HL-60 (cell line): ENCODE results near the gene PTPRT.

ENCODE experiments used
- DNase-seq, 2 experiments: peaks; one replicate each; pipeline ENCODE4 v3.0.0-alpha.2; 2010 to 2020; ENCODE audit warnings: low read depth in 1 of 2, low spot score in 1 of 2
- H3K27ac ChIP-seq: fragments of 250-450 bp; sonication (Bioruptor Pico); replicated peaks from 2 replicates; pipeline ENCODE4 v1.5.1; 2020; ENCODE audit warnings: mild to moderate bottlenecking, moderate library complexity
- H3K27me3 ChIP-seq: fragments of 250-450 bp; sonication (Bioruptor Pico); 2 replicates; pipeline ENCODE4 v1.5.1; 2021; ENCODE audit warnings: mild to moderate bottlenecking, moderate library complexity; ENCODE audit not compliant: insufficient read depth, poor library complexity, severe bottlenecking
- H3K4me3 ChIP-seq: replicated peaks from 2 replicates; pipeline ENCODE4 v1.5.1; 2011; ENCODE audit warnings: mild to moderate bottlenecking, control low read depth, low read length; ENCODE audit not compliant: insufficient read depth
- GABPA ChIP-seq: IDR thresholded peaks from 2 replicates; pipeline ENCODE4 v1.6.1; 2012; ENCODE audit warnings: low read depth
- POLR2AphosphoS5 ChIP-seq: IDR thresholded peaks from 2 replicates; pipeline ENCODE4 v1.6.1; 2012; ENCODE audit warnings: low read depth
- SPI1 ChIP-seq: IDR thresholded peaks from 2 replicates; pipeline ENCODE4 v1.6.1; 2012; ENCODE audit warnings: low read depth, mild to moderate bottlenecking, borderline replicate concordance
- TF ChIP-seq, protein P1 (sequence below): IDR thresholded peaks from one replicate; pipeline ENCODE4 v1.5.1; 2011; ENCODE audit warnings: low read length, control low read depth, inconsistent platforms; ENCODE audit not compliant: insufficient read depth
- TF ChIP-seq, protein P2 (sequence below): IDR thresholded peaks from 2 replicates; pipeline ENCODE4 v1.6.1; 2012; ENCODE audit warnings: low read depth; ENCODE audit not compliant: insufficient replicate concordance

Gene PTPRT

DNA sequence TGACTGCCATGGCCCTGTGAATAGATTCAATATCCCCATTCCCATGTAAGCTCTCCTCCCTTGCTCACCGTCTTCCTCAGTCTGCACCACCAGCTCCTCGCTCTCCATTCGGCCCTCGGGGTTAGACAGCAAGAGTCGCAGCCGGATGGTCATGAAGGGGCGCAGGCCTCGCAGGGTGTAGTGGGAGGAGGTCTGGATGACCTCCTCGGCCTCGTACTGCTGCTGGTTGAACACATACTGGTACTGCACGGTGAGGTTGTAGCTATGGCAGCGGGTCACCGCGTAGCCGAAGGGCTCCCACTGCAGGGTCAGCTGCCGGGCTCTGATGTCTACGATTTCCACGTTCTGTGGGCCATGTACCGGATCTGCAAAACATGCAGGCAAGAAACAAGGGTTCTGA is 717.5 kb downstream of the PTPRT start:
- Histone ChIP-seq H3K27me3 (no peaks in the 10 kb centered on the region), H3K27ac (no peak overlapping the region), H3K4me3 (no peak overlapping the region)

DNA sequence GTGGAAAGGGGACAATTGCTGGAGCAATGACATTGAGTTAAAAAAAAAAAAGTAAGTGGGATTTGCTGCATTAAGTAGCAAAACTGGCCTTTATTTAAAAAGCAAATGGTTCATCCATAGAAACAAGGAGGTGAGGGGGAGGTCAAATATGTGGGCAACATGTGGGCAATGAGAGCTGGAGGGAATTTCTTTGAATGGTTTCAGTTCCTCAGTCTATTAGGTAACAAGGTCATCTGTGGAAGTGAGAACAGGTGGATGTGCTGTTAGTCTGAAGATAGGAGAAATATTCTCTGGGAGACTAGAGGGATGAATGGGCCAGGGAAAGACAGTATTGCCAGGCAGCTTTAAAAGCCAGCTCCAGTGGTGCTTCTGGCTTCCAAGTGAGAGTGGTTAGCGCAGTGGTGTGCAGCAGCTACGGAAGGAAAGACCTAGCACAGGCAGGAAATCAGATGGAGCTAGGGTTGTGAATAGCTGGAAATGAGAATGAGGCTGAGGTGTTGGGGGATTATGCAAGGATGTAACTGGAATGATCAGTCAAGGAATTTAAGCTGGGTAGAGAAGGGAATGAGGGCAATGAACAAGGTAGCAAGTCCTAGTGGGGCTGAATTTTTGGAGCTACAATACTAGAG is 727.6 kb downstream of the PTPRT start:
- TF ChIP-seq, protein P1, sequence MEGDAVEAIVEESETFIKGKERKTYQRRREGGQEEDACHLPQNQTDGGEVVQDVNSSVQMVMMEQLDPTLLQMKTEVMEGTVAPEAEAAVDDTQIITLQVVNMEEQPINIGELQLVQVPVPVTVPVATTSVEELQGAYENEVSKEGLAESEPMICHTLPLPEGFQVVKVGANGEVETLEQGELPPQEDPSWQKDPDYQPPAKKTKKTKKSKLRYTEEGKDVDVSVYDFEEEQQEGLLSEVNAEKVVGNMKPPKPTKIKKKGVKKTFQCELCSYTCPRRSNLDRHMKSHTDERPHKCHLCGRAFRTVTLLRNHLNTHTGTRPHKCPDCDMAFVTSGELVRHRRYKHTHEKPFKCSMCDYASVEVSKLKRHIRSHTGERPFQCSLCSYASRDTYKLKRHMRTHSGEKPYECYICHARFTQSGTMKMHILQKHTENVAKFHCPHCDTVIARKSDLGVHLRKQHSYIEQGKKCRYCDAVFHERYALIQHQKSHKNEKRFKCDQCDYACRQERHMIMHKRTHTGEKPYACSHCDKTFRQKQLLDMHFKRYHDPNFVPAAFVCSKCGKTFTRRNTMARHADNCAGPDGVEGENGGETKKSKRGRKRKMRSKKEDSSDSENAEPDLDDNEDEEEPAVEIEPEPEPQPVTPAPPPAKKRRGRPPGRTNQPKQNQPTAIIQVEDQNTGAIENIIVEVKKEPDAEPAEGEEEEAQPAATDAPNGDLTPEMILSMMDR, result no peak
- TF ChIP-seq SPI1 (no peak), POLR2AphosphoS5 (no peak), GABPA (no peak)
- TF ChIP-seq, protein P2, sequence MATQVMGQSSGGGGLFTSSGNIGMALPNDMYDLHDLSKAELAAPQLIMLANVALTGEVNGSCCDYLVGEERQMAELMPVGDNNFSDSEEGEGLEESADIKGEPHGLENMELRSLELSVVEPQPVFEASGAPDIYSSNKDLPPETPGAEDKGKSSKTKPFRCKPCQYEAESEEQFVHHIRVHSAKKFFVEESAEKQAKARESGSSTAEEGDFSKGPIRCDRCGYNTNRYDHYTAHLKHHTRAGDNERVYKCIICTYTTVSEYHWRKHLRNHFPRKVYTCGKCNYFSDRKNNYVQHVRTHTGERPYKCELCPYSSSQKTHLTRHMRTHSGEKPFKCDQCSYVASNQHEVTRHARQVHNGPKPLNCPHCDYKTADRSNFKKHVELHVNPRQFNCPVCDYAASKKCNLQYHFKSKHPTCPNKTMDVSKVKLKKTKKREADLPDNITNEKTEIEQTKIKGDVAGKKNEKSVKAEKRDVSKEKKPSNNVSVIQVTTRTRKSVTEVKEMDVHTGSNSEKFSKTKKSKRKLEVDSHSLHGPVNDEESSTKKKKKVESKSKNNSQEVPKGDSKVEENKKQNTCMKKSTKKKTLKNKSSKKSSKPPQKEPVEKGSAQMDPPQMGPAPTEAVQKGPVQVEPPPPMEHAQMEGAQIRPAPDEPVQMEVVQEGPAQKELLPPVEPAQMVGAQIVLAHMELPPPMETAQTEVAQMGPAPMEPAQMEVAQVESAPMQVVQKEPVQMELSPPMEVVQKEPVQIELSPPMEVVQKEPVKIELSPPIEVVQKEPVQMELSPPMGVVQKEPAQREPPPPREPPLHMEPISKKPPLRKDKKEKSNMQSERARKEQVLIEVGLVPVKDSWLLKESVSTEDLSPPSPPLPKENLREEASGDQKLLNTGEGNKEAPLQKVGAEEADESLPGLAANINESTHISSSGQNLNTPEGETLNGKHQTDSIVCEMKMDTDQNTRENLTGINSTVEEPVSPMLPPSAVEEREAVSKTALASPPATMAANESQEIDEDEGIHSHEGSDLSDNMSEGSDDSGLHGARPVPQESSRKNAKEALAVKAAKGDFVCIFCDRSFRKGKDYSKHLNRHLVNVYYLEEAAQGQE, result no peak
- DNase-seq, result no peak
- H3K27ac ChIP-seq, result no peak overlapping the region

More for the DNA sequence above, 717.5 kb downstream of the PTPRT start:
- TF ChIP-seq, protein P2, result no peak
- TF ChIP-seq SPI1 (no peak), GABPA (no peak), POLR2AphosphoS5 (no peak)
- TF ChIP-seq, protein P1, result no peak
- DNase-seq, result no peak

DNA sequence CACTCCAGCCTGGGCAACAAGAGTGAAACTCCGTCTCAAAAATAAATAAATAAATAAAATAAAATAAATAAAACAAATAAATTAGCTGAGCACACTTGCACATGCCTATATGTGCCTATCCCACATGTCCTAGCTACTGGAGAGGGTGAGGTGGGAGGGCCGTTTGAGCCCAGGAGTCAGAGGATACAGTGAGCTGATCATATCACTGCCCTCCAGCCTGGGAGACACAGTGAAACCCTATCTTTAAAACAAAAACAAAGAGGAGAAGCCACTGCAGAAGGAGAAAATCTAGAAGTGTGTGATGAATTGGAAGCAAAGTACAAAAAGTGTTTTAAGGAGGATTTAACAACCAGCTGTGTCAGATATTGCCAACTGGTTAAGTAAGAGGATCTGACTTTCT is 728.4 kb downstream of the PTPRT start:
- no peak for TF ChIP-seq POLR2AphosphoS5
- TF ChIP-seq, protein P2, result no peak
- no peak for TF ChIP-seq SPI1
- TF ChIP-seq, protein P1, result no peak
- TF ChIP-seq GABPA, result no peak
- H3K27ac ChIP-seq, result no peak overlapping the region
- DNase-seq, result no peak
- peaks cover 3% of the 10 kb centered on the region for H3K27me3 ChIP-seq
- H3K4me3 ChIP-seq, result no peak overlapping the region

More for the DNA sequence above, 727.6 kb downstream of the PTPRT start:
- Histone ChIP-seq H3K4me3 (no peak overlapping the region), H3K27me3 (peaks cover 3% of the 10 kb centered on the region)
